HUES48 (cell line): ENCODE measurements around the gene LMTK3.

Experiments used
- H3K27ac ChIP-seq: one replicate; pipeline ENCODE4 v1.7.0; 2013; ENCODE audit warnings: low read depth, low read length, inconsistent platforms
- H3K27me3 ChIP-seq: 2 replicates; pipeline ENCODE4 v1.6.1; 2013; ENCODE audit warnings: mild to moderate bottlenecking, low read length; ENCODE audit not compliant: control insufficient read depth, insufficient read depth
- H3K36me3 ChIP-seq: 2 replicates; pipeline ENCODE4 v1.6.1; 2013; ENCODE audit warnings: low read length; ENCODE audit not compliant: control insufficient read depth, insufficient read depth
- H3K4me1 ChIP-seq: 2 replicates; pipeline ENCODE4 v1.6.1; 2013; ENCODE audit warnings: mild to moderate bottlenecking, low read length; ENCODE audit not compliant: control insufficient read depth, insufficient read depth
- H3K4me3 ChIP-seq: 2 replicates; pipeline ENCODE4 v1.5.1; 2013; ENCODE audit warnings: mild to moderate bottlenecking, low read depth, low read length
- H3K9ac ChIP-seq: 2 replicates; pipeline ENCODE4 v1.6.1; 2013; ENCODE audit warnings: mild to moderate bottlenecking, low read depth, low read length, moderate library complexity
- H3K9me3 ChIP-seq: 2 replicates; pipeline ENCODE4 v1.6.1; 2013; ENCODE audit warnings: low read length; ENCODE audit not compliant: control insufficient read depth, insufficient read depth

The LMTK3 gene

DNA sequence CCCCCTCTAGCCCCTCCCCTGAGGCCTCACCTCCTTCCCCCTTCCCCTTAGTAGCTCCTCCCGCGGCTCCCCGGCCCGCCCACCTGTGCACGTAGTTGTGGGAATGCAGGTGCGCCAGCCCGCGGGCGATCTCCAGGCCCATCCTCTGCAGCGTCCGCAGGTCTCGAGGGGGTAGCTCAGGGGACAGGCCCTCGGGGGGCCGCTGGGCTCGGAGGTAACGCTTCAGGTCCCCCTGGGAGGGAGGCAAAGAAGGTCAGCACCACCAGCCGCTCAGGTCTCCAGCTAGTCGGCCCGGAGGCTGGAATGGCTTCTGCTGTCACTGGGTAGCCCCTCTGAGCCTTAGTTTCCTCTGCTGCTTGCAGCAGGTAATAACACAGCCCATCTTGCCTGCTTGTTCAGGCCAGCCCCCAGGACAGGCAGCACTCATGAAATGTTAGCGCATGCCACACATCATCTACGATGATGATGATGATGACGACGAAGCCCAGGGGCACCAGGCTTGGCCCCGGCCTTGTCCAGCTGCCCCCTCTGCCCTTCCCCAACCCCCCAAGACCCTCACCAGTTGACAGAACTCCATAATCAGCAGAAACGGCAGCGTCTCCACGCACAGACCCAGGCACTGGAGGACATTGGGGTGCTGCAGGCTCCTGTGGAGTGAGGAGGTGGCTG is 9.2 kb downstream of the LMTK3 start:
- Histone ChIP-seq H3K9ac (no peak overlapping the region; the same call in 1 of the 2 replicates), H3K4me1 (0 out of 2 replicates have a peak, but pooled peaks cover 12% of the 10 kb centered on the region), H3K9me3 (no peaks in the 10 kb centered on the region), H3K27ac (peak overlapping the region; percentile 59), H3K4me3 (peak overlapping the region; percentile 62), H3K27me3 (no peaks in the 10 kb centered on the region), H3K36me3 (no peaks in the 10 kb centered on the region)

DNA sequence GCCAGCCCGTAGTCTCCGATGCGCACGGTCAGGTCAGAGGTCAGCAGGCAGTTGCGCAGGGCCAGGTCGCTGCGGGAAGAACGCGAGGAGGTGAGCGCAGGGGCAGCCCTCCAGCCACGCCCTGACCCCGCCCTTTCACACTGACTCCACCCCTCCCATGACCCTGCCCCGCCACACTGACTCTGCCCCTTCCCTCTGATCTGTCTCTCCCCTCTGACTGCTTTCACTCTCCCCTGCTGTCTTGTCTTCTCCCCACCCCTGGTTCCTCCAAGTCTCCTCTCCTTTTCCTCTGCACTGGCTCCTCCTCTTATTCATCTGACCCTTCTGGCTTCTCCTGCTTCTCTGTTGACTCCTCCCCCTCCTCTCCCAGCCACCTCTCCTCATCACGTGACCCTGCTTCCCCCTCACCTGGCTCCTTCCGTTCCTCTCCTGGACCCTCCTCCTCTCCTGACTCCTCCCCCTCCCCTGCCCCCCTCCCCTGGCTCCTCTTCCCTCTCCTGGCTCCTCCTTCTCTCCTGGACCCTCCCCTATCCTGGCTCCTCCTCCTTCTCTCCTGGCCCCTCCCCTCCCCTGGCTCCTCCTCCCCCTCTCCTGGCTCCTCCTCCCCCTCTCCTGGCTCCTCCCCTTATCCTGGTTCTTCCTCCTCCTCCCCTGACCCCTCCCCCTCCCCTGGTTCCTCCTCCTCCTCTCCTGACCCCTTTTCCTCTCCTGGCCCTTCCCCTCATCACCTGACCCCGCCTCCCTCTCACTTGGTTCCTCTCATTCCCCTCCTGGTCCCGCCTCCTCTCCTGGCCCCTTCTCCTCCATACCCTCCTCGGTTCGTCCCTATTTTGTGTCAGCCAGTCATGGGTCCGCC is 9.9 kb downstream of the LMTK3 start:
- H3K27me3 ChIP-seq: no peaks in the 10 kb centered on the region
- peak overlapping the region; percentile 55 for H3K4me3 ChIP-seq
- no peaks in the 10 kb centered on the region for H3K9me3 ChIP-seq
- no peak overlapping the region; the same call in 1 of the 2 replicates for H3K9ac ChIP-seq
- 0 out of 2 replicates have a peak, but pooled peaks cover 12% of the 10 kb centered on the region for H3K4me1 ChIP-seq
- no peaks in the 10 kb centered on the region for H3K36me3 ChIP-seq
- H3K27ac ChIP-seq: peak overlapping the region; percentile 70

DNA sequence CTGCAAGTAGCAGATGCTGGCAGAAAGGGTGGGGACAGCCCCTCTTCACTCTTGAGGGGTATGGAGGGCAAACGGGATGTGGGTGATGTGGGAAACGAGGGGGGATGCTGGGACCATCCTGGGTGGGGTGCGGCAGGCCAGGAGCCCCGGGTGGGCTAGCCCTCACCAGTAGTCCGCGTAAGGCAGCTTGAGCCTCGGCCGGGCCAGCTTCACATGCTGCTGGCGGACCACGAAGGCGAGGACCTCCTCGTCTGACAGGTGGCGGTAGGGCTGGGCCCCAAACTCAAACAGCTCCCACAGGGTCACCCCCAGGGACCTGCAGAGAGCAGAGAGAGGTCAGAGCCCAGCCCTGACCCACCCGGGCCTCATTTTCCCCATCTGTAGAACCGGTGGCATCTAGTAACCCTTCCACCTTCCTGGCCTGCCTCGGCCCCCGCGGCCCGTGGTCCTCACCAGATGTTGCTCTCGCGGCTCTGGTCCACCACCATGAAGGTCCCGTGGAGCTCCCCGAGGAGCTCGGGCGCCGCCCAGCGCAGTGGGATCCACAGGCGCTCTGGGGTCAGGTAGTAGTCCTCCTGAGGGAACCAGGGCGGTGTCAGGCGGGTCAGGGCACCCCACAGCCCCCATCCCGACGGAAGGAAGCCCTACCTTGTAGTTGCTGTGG is 10.7 kb downstream of the LMTK3 start:
- no peaks in the 10 kb centered on the region for H3K27me3 ChIP-seq
- no peaks in the 10 kb centered on the region for H3K36me3 ChIP-seq
- H3K9ac ChIP-seq: no peak overlapping the region; the same call in 1 of the 2 replicates
- H3K4me3 ChIP-seq: peak overlapping the region; percentile 55
- no peaks in the 10 kb centered on the region for H3K9me3 ChIP-seq
- H3K27ac ChIP-seq: peak overlapping the region; percentile 70
- H3K4me1 ChIP-seq: 0 out of 2 replicates have a peak, but pooled peaks cover 12% of the 10 kb centered on the region

DNA sequence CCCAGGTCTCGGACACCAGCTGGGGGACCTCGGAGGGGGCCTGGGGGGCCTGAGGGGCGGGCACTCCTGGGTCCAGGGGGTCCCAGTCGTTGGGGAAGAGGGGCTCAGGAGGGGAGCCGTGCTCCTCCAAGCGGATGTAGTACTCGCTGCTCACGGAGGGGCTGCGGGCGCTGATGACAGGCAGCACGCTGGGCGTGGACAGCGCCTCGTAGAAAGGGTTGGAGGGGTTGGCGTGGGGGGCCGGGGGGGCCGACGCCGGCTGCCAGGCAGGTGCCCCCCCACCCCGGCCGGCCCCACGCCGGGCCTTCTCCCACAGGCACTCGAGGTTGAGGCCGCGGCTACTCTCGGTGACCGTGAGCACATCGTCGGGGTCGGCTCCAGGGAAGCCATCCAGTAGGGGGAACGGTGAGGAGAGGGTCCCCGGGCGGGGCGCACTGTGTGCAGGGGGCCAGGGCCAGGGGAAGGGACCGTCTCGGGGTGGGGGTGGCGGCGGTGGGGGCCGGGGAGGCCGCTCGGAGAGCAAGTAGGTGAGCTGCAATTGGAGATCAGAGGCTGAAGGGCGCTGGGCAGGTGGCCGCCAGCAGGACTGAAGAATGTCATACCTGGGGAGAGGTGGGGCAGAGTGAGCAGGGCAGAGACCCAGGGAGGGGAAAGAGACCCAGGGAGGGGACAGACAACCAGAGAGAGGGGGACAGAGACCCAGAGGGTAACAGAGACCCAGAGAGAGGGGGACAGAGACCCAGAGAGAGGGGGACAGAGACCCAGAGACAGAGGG is 12.1 kb downstream of the LMTK3 start:
- no peak overlapping the region for H3K9ac ChIP-seq
- no peaks in the 10 kb centered on the region for H3K9me3 ChIP-seq
- no peak overlapping the region for H3K27ac ChIP-seq
- H3K36me3 ChIP-seq: no peaks in the 10 kb centered on the region
- H3K4me1 ChIP-seq: 0 out of 2 replicates have a peak, but pooled peaks cover 12% of the 10 kb centered on the region
- H3K27me3 ChIP-seq: no peaks in the 10 kb centered on the region
- H3K4me3 ChIP-seq: no peak overlapping the region

GRCh38 chr19:48498595-48499311 is 12.9 kb downstream of the LMTK3 start:
- H3K36me3 ChIP-seq: no peaks in the 10 kb centered on the region
- H3K9me3 ChIP-seq: no peaks in the 10 kb centered on the region
- 0 out of 2 replicates have a peak, but pooled peaks cover 15% of the 10 kb centered on the region for H3K4me1 ChIP-seq
- H3K9ac ChIP-seq: no peak overlapping the region
- no peak overlapping the region for H3K4me3 ChIP-seq
- no peak overlapping the region for H3K27ac ChIP-seq
- no peaks in the 10 kb centered on the region for H3K27me3 ChIP-seq

- Histone ChIP-seq H3K27me3 (no peaks in the 10 kb centered on the region), H3K36me3 (no peaks in the 10 kb centered on the region), H3K9me3 (no peaks in the 10 kb centered on the region), H3K4me3 (no peak overlapping the region), H3K27ac (no peak overlapping the region), H3K4me1 (0 out of 2 replicates have a peak, but pooled peaks cover 15% of the 10 kb centered on the region), H3K9ac (no peak overlapping the region)
Measured at GRCh38 chr19:48497728-48498594, 13.7 kb downstream of the LMTK3 start.

GRCh38 chr19:48496959-48497727 is 14.5 kb downstream of the LMTK3 start:
- Histone ChIP-seq H3K9me3 (no peaks in the 10 kb centered on the region), H3K27ac (no peak overlapping the region), H3K4me3 (no peak overlapping the region), H3K27me3 (no peaks in the 10 kb centered on the region), H3K9ac (no peak overlapping the region), H3K36me3 (no peaks in the 10 kb centered on the region), H3K4me1 (peaks cover 15% of the 10 kb centered on the region)

DNA sequence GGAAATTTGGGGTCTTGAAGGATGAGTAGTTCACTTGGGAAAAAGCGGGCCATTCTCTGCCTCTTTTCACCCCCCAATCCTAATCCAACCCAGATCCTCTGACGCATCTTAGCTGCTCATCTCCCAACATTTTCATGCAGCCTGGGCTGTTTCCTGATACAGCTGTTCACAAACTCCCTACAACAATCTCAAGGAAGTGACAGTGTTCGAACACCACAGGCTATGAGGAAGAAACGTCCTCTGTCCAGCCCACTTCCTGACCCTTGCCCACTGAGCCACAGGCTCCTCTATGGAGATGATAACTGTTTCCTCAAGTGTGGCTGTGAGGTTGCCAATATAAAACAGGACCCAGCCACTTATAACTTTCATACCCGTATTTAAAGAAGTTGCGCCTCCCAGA is 16.2 kb downstream of the LMTK3 start:
- no peaks in the 10 kb centered on the region for H3K36me3 ChIP-seq
- no peaks in the 10 kb centered on the region for H3K27me3 ChIP-seq
- no peaks in the 10 kb centered on the region for H3K9me3 ChIP-seq
- no peak overlapping the region for H3K27ac ChIP-seq
- peaks cover 19% of the 10 kb centered on the region for H3K4me1 ChIP-seq
- H3K4me3 ChIP-seq: no peak overlapping the region
- no peak overlapping the region for H3K9ac ChIP-seq
